ENCODE data around the gene CDRT4. TPM values are rescaled to one million over a fixed set of nuclear protein-coding genes. Genes with fewer than 3 reads are reported as not detected.

Gene CDRT4
- total RNA-seq, 1 experiment from 2014 or later, result 6.2 TPM

GRCh38 chr17:15393414-15393813 is 74.0 kb downstream of the CDRT4 start:
- intact Hi-C loops (cut with micrococcal nuclease), result no loop called here
- H3K4me2 ChIP-seq (ENCODE audit: low read length), result no peak overlapping the region

GRCh38 chr17:15392326-15392741 is 75.1 kb downstream of the CDRT4 start:
- Histone ChIP-seq H3K9ac (ENCODE audit: low read length) (no peak overlapping the region), H3K27ac (ENCODE audit: low read depth, low read length) (no peak overlapping the region), H3K27me3 (ENCODE audit: insufficient read depth, low read length) (no peaks in the 10 kb centered on the region), H4K20me1 (ENCODE audit: insufficient read depth) (no peaks in the 10 kb centered on the region), H3K4me1 (ENCODE audit: control insufficient read depth in 1 of 2, insufficient read depth in 2 of 2, low read length in 2 of 2) (no peaks in the 10 kb centered on the region), H3K4me2 (ENCODE audit: low read length) (no peak overlapping the region), H3K9me3 (ENCODE audit: control insufficient read depth in 1 of 2, insufficient read depth in 1 of 2, low read depth in 1 of 2, low read length in 2 of 2) (no peaks in the 10 kb centered on the region), H3K36me3 (ENCODE audit: control insufficient read depth in 1 of 2, insufficient read depth in 2 of 2, low read length in 2 of 2) (no peaks in the 10 kb centered on the region), H2AFZ (ENCODE audit: low read depth, low read length, poor library complexity, severe bottlenecking) (no peak overlapping the region), H3K79me2 (ENCODE audit: insufficient read depth, low read length) (no peaks in the 10 kb centered on the region), H3K4me3 (replicated peaks in 1 of 2; ENCODE audit: low read depth in 1 of 2, low read length in 2 of 2) (no peak overlapping the region), H3K9me2 (ENCODE audit: insufficient read depth) (no peaks in the 10 kb centered on the region)
- no peak for TF ChIP-seq CEBPB (IDR thresholded peaks at IDR 0.05; ENCODE audit: low read depth)
- no peak for TF ChIP-seq EGR1 (IDR thresholded peaks at IDR 0.05; ENCODE audit: low read depth)
- TF ChIP-seq ELF1 (IDR thresholded peaks at IDR 0.05; ENCODE audit: borderline replicate concordance, low read depth), result no peak
- no peak for TF ChIP-seq YY1 (IDR thresholded peaks at IDR 0.05; ENCODE audit: extremely low read depth, insufficient replicate concordance, low read depth, low read length)
- no peak for TF ChIP-seq POLR2AphosphoS5 (IDR thresholded peaks at IDR 0.05; ENCODE audit: low read depth, low read length)
- TF ChIP-seq SIN3A (IDR thresholded peaks at IDR 0.05; ENCODE audit: low read depth), result no peak
- no TSS peak for BruUV-seq (replicated peaks)
- ChIA-PET POLR2A (no interaction called here), RAD21 (ENCODE audit: low non-redundant PET in 1 of 2, low total read pairs in 2 of 2, uncharacterized antibody in 2 of 2, unreplicated experiment in 2 of 2) (no interaction called here), CTCF (interaction anchor here (0.8 kb wide), 1 partner anchor 111 kb away, joined by 3 read pairs; no protein-coding TSS in a partner anchor)
- intact Hi-C loops (cut with micrococcal nuclease), result no loop called here
- ATAC-seq (no peak; the same call in 1 of the 2 replicates), DNase-seq (ENCODE audit: low read depth, low spot score) (no peak)

More at GRCh38 chr17:15393414-15393813, 74.0 kb downstream of the CDRT4 start:
- CTCF ChIA-PET, result no interaction called here
- RAD21 ChIA-PET (ENCODE audit: low non-redundant PET in 1 of 2, low total read pairs in 2 of 2, uncharacterized antibody in 2 of 2, unreplicated experiment in 2 of 2), result no interaction called here
- Histone ChIP-seq H3K9me3 (ENCODE audit: control insufficient read depth in 1 of 2, insufficient read depth in 1 of 2, low read depth in 1 of 2, low read length in 2 of 2) (no peaks in the 10 kb centered on the region), H3K4me3 (replicated peaks in 1 of 2; ENCODE audit: low read depth in 1 of 2, low read length in 2 of 2) (no peak overlapping the region), H3K27me3 (ENCODE audit: insufficient read depth, low read length) (no peaks in the 10 kb centered on the region), H4K20me1 (ENCODE audit: insufficient read depth) (no peaks in the 10 kb centered on the region), H3K9ac (ENCODE audit: low read length) (no peak overlapping the region), H3K9me2 (ENCODE audit: insufficient read depth) (no peaks in the 10 kb centered on the region), H3K36me3 (ENCODE audit: control insufficient read depth in 1 of 2, insufficient read depth in 2 of 2, low read length in 2 of 2) (no peaks in the 10 kb centered on the region), H3K4me1 (ENCODE audit: control insufficient read depth in 1 of 2, insufficient read depth in 2 of 2, low read length in 2 of 2) (peaks cover 5 to 7% of the 10 kb centered on the region in 2 experiments), H3K79me2 (ENCODE audit: insufficient read depth, low read length) (no peaks in the 10 kb centered on the region), H2AFZ (ENCODE audit: low read depth, low read length, poor library complexity, severe bottlenecking) (no peak overlapping the region), H3K27ac (ENCODE audit: low read depth, low read length) (no peak overlapping the region)
- TF ChIP-seq EZH2phosphoT487 (IDR thresholded peaks at IDR 0.05; ENCODE audit: borderline replicate concordance) (no peak), JUND (IDR thresholded peaks at IDR 0.05) (no peak), EZH2 (IDR thresholded peaks at IDR 0.05) (no peak), CTCF (IDR thresholded peaks at IDR 0.05 in 2 of 3, conservative IDR thresholded peaks at IDR 0.05 in 1 of 3; ENCODE audit: borderline replicate concordance in 1 of 3, insufficient read depth in 1 of 3, low read depth in 2 of 3, low read length in 2 of 3) (no peak), SP1 (IDR thresholded peaks at IDR 0.05; ENCODE audit: low read depth) (no peak), POLR2A (IDR thresholded peaks at IDR 0.05; ENCODE audit: borderline replicate concordance, extremely low read depth, insufficient read depth, insufficient read length) (no peak)
- ATAC-seq (no peak), DNase-seq (ENCODE audit: low read depth, low spot score) (no peak)
- BruUV-seq (replicated peaks), result no TSS peak
- POLR2A ChIA-PET, result no interaction called here

Data from HCT116 (cell line).